Measurements from ENCODE around the gene KCNH5.

Gene KCNH5

DNA sequence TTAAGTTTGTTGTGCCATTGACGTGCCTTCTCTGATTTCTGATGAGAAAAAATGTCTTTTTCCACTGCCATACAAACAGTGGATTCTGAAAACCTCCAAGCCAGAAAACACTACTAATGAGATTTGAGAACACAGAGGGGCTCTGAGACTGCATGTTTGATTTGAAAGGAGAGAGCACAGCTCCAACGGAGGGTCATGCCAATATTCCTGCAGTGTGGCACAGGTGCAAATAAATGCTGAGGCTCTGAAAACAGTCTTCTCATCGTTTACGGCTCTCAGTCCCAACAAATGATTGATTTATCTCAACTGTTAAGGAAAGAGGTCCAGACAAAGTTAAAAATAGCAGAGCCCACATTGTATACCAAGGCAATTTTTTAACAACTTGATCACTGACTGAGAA lies 128.7 kb downstream of the KCNH5 start:
- Histone ChIP-seq H2AFZ (ENCODE audit: low read depth, low read length) (no peak overlapping the region), H3K4me1 (ENCODE audit: insufficient read depth, low read length) (no peaks in the 10 kb centered on the region), H3K27me3 (ENCODE audit: insufficient read depth, low read length, poor library complexity) (no peaks in the 10 kb centered on the region), H3K4me3 (ENCODE audit: low read depth in 1 of 2, low read length in 2 of 2) (no peak overlapping the region), H3K27ac (ENCODE audit: low read length) (no peak overlapping the region), H3K9me3 (ENCODE audit: insufficient read depth, low read length, severe bottlenecking) (no peaks in the 10 kb centered on the region), H3K9ac (ENCODE audit: low read depth, low read length) (no peak overlapping the region), H3K79me2 (ENCODE audit: insufficient read depth, low read length) (no peaks in the 10 kb centered on the region), H4K20me1 (ENCODE audit: insufficient read depth, low read length) (no peaks in the 10 kb centered on the region), H3K36me3 (ENCODE audit: insufficient read depth, low read length) (no peaks in the 10 kb centered on the region), H3K4me2 (ENCODE audit: insufficient read depth, low read length) (no peak overlapping the region)
- no peak for DNase-seq
- TF ChIP-seq EZH2 (IDR thresholded peaks at IDR 0.05; ENCODE audit: borderline replicate concordance, low read depth, low read length, severe bottlenecking), result no peak
- ATAC-seq (ENCODE audit: insufficient read depth, low read depth), result no peak

- TF ChIP-seq CTCF (IDR thresholded peaks at IDR 0.05; ENCODE audit: borderline replicate concordance, extremely low read depth, low read length, poor library complexity, severe bottlenecking) (no peak), EZH2 (IDR thresholded peaks at IDR 0.05; ENCODE audit: borderline replicate concordance, low read depth, low read length, severe bottlenecking) (no peak)
- Histone ChIP-seq H3K9ac (ENCODE audit: low read depth, low read length) (no peak overlapping the region), H2AFZ (ENCODE audit: low read depth, low read length) (no peak overlapping the region), H3K36me3 (ENCODE audit: insufficient read depth, low read length) (no peaks in the 10 kb centered on the region), H3K4me1 (ENCODE audit: insufficient read depth, low read length) (no peaks in the 10 kb centered on the region), H3K4me2 (ENCODE audit: insufficient read depth, low read length) (no peak overlapping the region), H3K4me3 (ENCODE audit: low read depth in 1 of 2, low read length in 2 of 2) (no peak overlapping the region), H3K9me3 (ENCODE audit: insufficient read depth, low read length, severe bottlenecking) (no peaks in the 10 kb centered on the region), H3K79me2 (ENCODE audit: insufficient read depth, low read length) (no peaks in the 10 kb centered on the region), H3K27me3 (ENCODE audit: insufficient read depth, low read length, poor library complexity) (no peaks in the 10 kb centered on the region), H4K20me1 (ENCODE audit: insufficient read depth, low read length) (no peaks in the 10 kb centered on the region), H3K27ac (ENCODE audit: low read length) (no peak overlapping the region)
- ATAC-seq (ENCODE audit: insufficient read depth, low read depth) (no peak), DNase-seq (no peak)
These were observed 130.4 kb downstream of the KCNH5 start for GRCh38 chr14:62914873-62915272.

GRCh38 chr14:62914025-62914424 lies 131.2 kb downstream of the KCNH5 start:
- H3K4me2 ChIP-seq (ENCODE audit: insufficient read depth, low read length), result no peak overlapping the region
- no peak overlapping the region for H2AFZ ChIP-seq (ENCODE audit: low read depth, low read length)
- no peaks in the 10 kb centered on the region for H3K9me3 ChIP-seq (ENCODE audit: insufficient read depth, low read length, severe bottlenecking)
- H3K79me2 ChIP-seq (ENCODE audit: insufficient read depth, low read length), result no peaks in the 10 kb centered on the region
- H3K4me3 ChIP-seq (ENCODE audit: low read depth in 1 of 2, low read length in 2 of 2), result no peak overlapping the region
- H4K20me1 ChIP-seq (ENCODE audit: insufficient read depth, low read length), result no peaks in the 10 kb centered on the region
- no peak for ATAC-seq (ENCODE audit: insufficient read depth, low read depth)
- H3K27me3 ChIP-seq (ENCODE audit: insufficient read depth, low read length, poor library complexity), result no peaks in the 10 kb centered on the region
- DNase-seq, result no peak
- H3K27ac ChIP-seq (ENCODE audit: low read length), result no peak overlapping the region
- TF ChIP-seq CTCF (IDR thresholded peaks at IDR 0.05; ENCODE audit: borderline replicate concordance, extremely low read depth, low read length, poor library complexity, severe bottlenecking) (no peak), EZH2 (IDR thresholded peaks at IDR 0.05; ENCODE audit: borderline replicate concordance, low read depth, low read length, severe bottlenecking) (no peak)
- H3K9ac ChIP-seq (ENCODE audit: low read depth, low read length), result no peak overlapping the region
- no peaks in the 10 kb centered on the region for H3K36me3 ChIP-seq (ENCODE audit: insufficient read depth, low read length)
- H3K4me1 ChIP-seq (ENCODE audit: insufficient read depth, low read length), result no peaks in the 10 kb centered on the region

GRCh38 chr14:62908506-62908905 lies 136.8 kb downstream of the KCNH5 start:
- Histone ChIP-seq H3K36me3 (ENCODE audit: insufficient read depth, low read length) (no peaks in the 10 kb centered on the region), H3K79me2 (ENCODE audit: insufficient read depth, low read length) (no peaks in the 10 kb centered on the region), H4K20me1 (ENCODE audit: insufficient read depth, low read length) (no peaks in the 10 kb centered on the region), H3K9me3 (ENCODE audit: insufficient read depth, low read length, severe bottlenecking) (no peaks in the 10 kb centered on the region), H2AFZ (ENCODE audit: low read depth, low read length) (no peak overlapping the region), H3K27me3 (ENCODE audit: insufficient read depth, low read length, poor library complexity) (peaks cover 11% of the 10 kb centered on the region), H3K4me2 (ENCODE audit: insufficient read depth, low read length) (no peak overlapping the region), H3K27ac (ENCODE audit: low read length) (no peak overlapping the region), H3K4me1 (ENCODE audit: insufficient read depth, low read length) (no peaks in the 10 kb centered on the region), H3K4me3 (ENCODE audit: low read depth in 1 of 2, low read length in 2 of 2) (no peak overlapping the region), H3K9ac (ENCODE audit: low read depth, low read length) (no peak overlapping the region)
- ATAC-seq (ENCODE audit: insufficient read depth, low read depth) (no peak), DNase-seq (no peak)
- TF ChIP-seq EZH2 (IDR thresholded peaks at IDR 0.05; ENCODE audit: borderline replicate concordance, low read depth, low read length, severe bottlenecking), result no peak
- no peak for TF ChIP-seq CTCF (IDR thresholded peaks at IDR 0.05; ENCODE audit: borderline replicate concordance, extremely low read depth, low read length, poor library complexity, severe bottlenecking)
